ENCODE results near the gene MYPN. TPM values are rescaled to one million over a fixed set of nuclear protein-coding genes. Genes with fewer than 3 reads are reported as not detected.

Gene MYPN, protein sequence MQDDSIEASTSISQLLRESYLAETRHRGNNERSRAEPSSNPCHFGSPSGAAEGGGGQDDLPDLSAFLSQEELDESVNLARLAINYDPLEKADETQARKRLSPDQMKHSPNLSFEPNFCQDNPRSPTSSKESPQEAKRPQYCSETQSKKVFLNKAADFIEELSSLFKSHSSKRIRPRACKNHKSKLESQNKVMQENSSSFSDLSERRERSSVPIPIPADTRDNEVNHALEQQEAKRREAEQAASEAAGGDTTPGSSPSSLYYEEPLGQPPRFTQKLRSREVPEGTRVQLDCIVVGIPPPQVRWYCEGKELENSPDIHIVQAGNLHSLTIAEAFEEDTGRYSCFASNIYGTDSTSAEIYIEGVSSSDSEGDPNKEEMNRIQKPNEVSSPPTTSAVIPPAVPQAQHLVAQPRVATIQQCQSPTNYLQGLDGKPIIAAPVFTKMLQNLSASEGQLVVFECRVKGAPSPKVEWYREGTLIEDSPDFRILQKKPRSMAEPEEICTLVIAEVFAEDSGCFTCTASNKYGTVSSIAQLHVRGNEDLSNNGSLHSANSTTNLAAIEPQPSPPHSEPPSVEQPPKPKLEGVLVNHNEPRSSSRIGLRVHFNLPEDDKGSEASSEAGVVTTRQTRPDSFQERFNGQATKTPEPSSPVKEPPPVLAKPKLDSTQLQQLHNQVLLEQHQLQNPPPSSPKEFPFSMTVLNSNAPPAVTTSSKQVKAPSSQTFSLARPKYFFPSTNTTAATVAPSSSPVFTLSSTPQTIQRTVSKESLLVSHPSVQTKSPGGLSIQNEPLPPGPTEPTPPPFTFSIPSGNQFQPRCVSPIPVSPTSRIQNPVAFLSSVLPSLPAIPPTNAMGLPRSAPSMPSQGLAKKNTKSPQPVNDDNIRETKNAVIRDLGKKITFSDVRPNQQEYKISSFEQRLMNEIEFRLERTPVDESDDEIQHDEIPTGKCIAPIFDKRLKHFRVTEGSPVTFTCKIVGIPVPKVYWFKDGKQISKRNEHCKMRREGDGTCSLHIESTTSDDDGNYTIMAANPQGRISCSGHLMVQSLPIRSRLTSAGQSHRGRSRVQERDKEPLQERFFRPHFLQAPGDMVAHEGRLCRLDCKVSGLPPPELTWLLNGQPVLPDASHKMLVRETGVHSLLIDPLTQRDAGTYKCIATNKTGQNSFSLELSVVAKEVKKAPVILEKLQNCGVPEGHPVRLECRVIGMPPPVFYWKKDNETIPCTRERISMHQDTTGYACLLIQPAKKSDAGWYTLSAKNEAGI (N-terminal part only)
- 0.08 and 0.50 TPM in 2 replicates for total RNA-seq (2014; rRNA removed; shearing (Covaris generic))

DNA sequence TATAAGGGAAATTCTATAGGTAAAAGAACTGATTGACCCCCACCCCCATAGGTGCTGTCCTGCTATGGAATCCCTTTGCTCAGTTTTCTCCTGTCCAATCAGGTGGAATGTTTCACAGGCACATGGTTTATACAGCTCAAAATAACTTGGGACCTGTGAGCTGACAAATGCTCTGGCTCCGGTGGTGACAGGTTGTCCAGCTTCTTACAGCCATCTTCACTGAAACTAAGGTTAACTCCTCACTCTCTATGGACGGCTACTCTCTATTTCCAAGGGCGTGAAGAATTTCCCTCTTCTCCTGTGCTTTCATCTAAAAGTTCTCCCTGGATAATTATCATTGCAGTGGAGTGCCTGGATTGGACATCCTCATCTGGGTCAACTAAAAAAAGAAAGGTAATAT is at the start of gene MYPN:
TSS of gene MYPN (plus strand) at position 158 of the 400 bp plus-strand sequence. CDS start 11,951 bp downstream, outside the sequence.

DNA sequence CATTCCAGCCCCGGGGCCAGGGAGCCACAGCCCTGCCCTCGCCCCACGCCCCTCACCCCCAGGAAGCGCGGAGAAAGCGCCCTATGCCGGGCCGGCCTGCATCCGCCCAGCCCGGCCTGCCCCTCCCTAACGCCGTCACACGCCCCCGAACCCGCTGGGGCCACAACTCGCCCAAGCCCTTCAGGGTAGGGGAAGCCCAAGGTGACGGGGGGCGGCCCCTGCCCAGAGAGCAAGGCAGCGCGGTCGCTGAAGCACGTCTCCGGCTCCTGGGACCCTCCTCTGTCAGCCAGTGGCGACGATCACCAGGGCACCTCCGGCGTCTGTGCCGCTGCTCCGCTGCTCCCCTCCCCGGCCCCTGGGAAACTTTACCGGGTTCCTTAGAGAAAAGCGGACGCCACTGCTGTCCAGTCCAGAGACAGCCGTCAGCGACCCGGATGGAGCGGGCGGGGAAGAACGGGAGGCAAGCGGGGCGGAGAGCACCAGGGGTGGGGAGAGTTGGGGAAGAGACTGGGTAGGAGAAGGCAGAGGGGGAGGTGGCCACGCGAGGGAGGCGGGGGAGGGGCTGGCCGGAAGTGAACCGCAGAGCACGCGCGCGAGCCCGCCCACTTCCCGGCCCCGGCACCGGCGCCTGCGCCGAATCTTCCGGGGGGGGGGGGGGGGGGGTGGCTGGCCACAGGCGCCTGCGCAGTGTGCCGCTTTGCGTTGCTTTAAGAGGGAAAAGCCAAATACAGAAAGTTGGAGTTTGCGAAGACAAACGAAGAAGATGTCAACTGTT is 34.3 kb upstream of the MYPN start, which contains the start of gene HERC4:
TSS of gene HERC4 (minus strand) at position 509 of the 775 bp plus-strand sequence. CDS start 2,175 bp downstream, outside the sequence.

GRCh38 chr10:68231817-68232251 is 122.5 kb downstream of the MYPN start, which contains the start of gene ATOH7:
Gene ATOH7, minus strand, starts transcription at chr10:68232113. Its CDS starts 436 bp downstream, at chr10:68231677.

Other genes starting within 250 kb of the MYPN start
- gene SIRT1, start 224.8 kb upstream of the MYPN start, total RNA-seq (2014; rRNA removed; shearing (Covaris generic)) = 8.3 and 9.3 TPM in 2 replicates
- gene HERC4, start 34.2 kb upstream of the MYPN start, total RNA-seq (2014; rRNA removed; shearing (Covaris generic)) = 10.3 and 13.0 TPM in 2 replicates
- 0.23 and 0.90 TPM in 2 replicates for gene ATOH7, start 122.6 kb downstream of the MYPN start, total RNA-seq (2014; rRNA removed; shearing (Covaris generic))
- gene HNRNPH3, start 222.6 kb downstream of the MYPN start, total RNA-seq (2014; rRNA removed; shearing (Covaris generic)) = 31.3 and 32.1 TPM in 2 replicates
- 0.87 and 2.8 TPM in 2 replicates for gene PBLD, start 223.4 kb downstream of the MYPN start, total RNA-seq (2014; rRNA removed; shearing (Covaris generic))

Measured in A375 (cell line).